ENCODE results near the gene DNAJC15. TPM values are rescaled to one million over a fixed set of nuclear protein-coding genes. Genes with fewer than 3 reads are reported as not detected.
"Not testable (repeated sequence)": the region's sequence is repeated elsewhere in the genome, so short reads cannot be mapped to it uniquely, and the experiment has no call there.

DNAJC15 gene
- total RNA-seq, 1 experiment from 2014 or later: 12.5 TPM

DNA sequence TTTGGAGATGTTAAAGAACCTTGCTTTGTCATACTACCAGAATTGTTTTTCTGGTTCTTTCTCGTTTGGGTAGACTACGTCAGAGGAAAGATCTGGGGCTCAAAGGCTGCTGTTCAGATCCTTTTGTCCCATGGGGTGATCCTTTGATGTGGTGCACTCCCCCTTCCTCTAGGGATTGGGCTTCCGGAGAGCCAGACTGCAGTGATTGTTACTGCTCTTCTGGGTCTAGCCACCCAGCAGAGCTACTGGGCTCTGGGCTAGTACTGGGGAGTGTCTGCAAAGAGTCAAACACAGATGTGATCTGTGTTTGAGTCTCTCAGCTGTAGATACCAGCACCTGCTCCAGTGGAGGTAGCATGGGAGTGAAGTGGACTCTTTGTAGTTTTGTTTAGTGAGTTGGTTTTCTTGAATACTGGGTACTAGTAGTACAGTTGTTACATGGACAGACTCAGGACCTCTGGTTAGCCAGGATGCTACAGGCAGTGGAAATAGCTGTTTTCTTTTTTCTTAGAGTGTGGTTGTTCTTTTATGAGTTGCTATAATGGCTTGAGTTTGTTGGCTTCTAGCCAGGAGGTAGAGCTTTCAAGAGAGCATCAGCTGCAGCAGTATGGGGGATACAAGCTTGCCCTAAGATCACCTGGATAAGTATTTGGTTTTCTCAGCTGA is 34.4 kb downstream of the DNAJC15 start:
- H3K9ac ChIP-seq (ENCODE audit: low read length): peak overlapping the region; percentile 47; the same call in 1 of the 2 replicates
- no peak for TF ChIP-seq EZH2 (IDR thresholded peaks at IDR 0.05; ENCODE audit: low read length, unreplicated experiment)
- ChIA-PET CTCF (no interaction called here), POLR2A (ENCODE audit: unreplicated experiment) (no interaction called here)
- no peaks in the 10 kb centered on the region for H3K27me3 ChIP-seq (ENCODE audit: low read length)
- H3K9me3 ChIP-seq (ENCODE audit: low read length): no peaks in the 10 kb centered on the region
- ATAC-seq (peak; percentile 28), DNase-seq (no peak)
- no peaks in the 10 kb centered on the region for H4K20me1 ChIP-seq (ENCODE audit: low read length)
- intact Hi-C loops (cut with micrococcal nuclease): no loop called here
- no TSS peak for BruUV-seq (replicated peaks)
- no peak overlapping the region for H3K4me3 ChIP-seq (ENCODE audit: low read length)
- peaks cover 32% of the 10 kb centered on the region for H3K79me2 ChIP-seq (ENCODE audit: low read length)
- H3K4me2 ChIP-seq (ENCODE audit: low read length): peak overlapping the region; percentile 39
- no peak overlapping the region for H2AFZ ChIP-seq (ENCODE audit: low read length)
- H3K4me1 ChIP-seq (ENCODE audit: insufficient read depth, low read length): peaks cover 32% of the 10 kb centered on the region
- no peaks in the 10 kb centered on the region for H3K9me2 ChIP-seq (replicated peaks; ENCODE audit: low read length)
- H3F3A ChIP-seq (ENCODE audit: low read length, unreplicated experiment): no peaks in the 10 kb centered on the region
- no peaks in the 10 kb centered on the region for H3K36me3 ChIP-seq (ENCODE audit: low read depth, low read length)
- peak overlapping the region; percentile 96 for H3K27ac ChIP-seq (ENCODE audit: low read length)

DNA sequence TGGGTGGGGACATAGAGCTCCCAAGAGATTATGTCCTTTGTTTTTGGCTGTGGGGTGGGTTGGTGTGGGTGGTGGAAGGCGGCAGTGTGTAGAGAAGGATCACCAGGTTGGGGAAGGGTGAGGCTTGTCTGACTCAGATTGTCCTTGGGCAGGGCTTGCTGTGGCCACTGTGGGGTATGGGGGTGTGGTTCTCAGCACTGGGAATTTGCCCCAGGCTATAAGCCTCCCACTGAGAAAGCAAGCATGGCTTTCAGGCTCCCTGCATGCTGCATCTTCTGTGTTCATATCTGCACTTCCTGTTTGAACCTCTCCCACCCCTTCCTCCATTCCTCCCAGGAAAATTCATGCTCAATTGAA is 34.9 kb downstream of the DNAJC15 start:
- H3K36me3 ChIP-seq (ENCODE audit: low read depth, low read length): no peaks in the 10 kb centered on the region
- intact Hi-C loops (cut with micrococcal nuclease): no loop called here
- no peaks in the 10 kb centered on the region for H3K9me2 ChIP-seq (replicated peaks; ENCODE audit: low read length)
- H3K9ac ChIP-seq (ENCODE audit: low read length): peak overlapping the region; percentile 70
- no peak overlapping the region for H3K4me3 ChIP-seq (ENCODE audit: low read length)
- peaks cover 32% of the 10 kb centered on the region for H3K4me1 ChIP-seq (ENCODE audit: insufficient read depth, low read length)
- H3K27me3 ChIP-seq (ENCODE audit: low read length): no peaks in the 10 kb centered on the region
- DNase-seq: peak; percentile 92
- H3K27ac ChIP-seq (ENCODE audit: low read length): peak overlapping the region; percentile 96
- ChIA-PET CTCF (no interaction called here), POLR2A (ENCODE audit: unreplicated experiment) (no interaction called here)
- no TSS peak for BruUV-seq (replicated peaks)
- no peak for TF ChIP-seq EZH2phosphoT487 (IDR thresholded peaks at IDR 0.05; ENCODE audit: borderline replicate concordance, low read length)
- no peak for TF ChIP-seq EZH2 (IDR thresholded peaks at IDR 0.05; ENCODE audit: low read length, unreplicated experiment)
- TF ChIP-seq CTCF (conservative IDR thresholded peaks at IDR 0.05; ENCODE audit: low read depth, low read length): no peak
- H2AFZ ChIP-seq (ENCODE audit: low read length): peak overlapping the region; percentile 42
- H4K20me1 ChIP-seq (ENCODE audit: low read length): no peaks in the 10 kb centered on the region
- no peaks in the 10 kb centered on the region for H3F3A ChIP-seq (ENCODE audit: low read length, unreplicated experiment)
- H3K79me2 ChIP-seq (ENCODE audit: low read length): peaks cover 31% of the 10 kb centered on the region
- no peaks in the 10 kb centered on the region for H3K9me3 ChIP-seq (ENCODE audit: low read length)
- H3K4me2 ChIP-seq (ENCODE audit: low read length): peak overlapping the region; percentile 51
- ATAC-seq: peak; percentile 99

- no peak for ATAC-seq
- peak overlapping the region; percentile 42 for H2AFZ ChIP-seq (ENCODE audit: low read length)
- H3K4me1 ChIP-seq (ENCODE audit: insufficient read depth, low read length): peaks cover 32% of the 10 kb centered on the region
- H3K79me2 ChIP-seq (ENCODE audit: low read length): peaks cover 27% of the 10 kb centered on the region
- H3F3A ChIP-seq (ENCODE audit: low read length, unreplicated experiment): no peaks in the 10 kb centered on the region
- H3K9me3 ChIP-seq (ENCODE audit: low read length): no peaks in the 10 kb centered on the region
- peak overlapping the region; percentile 96 for H3K27ac ChIP-seq (ENCODE audit: low read length)
- H3K4me3 ChIP-seq (ENCODE audit: low read length): no peak overlapping the region
- no TSS peak for BruUV-seq (replicated peaks)
- no peaks in the 10 kb centered on the region for H3K9me2 ChIP-seq (replicated peaks; ENCODE audit: low read length)
- intact Hi-C loops (cut with micrococcal nuclease): no loop called here
- peak overlapping the region; percentile 51; the same call in 1 of the 2 replicates for H3K4me2 ChIP-seq (ENCODE audit: low read length)
- no peaks in the 10 kb centered on the region for H3K36me3 ChIP-seq (ENCODE audit: low read depth, low read length)
- ChIA-PET POLR2A (ENCODE audit: unreplicated experiment) (no interaction called here), CTCF (no interaction called here)
- no peak for DNase-seq
- peak overlapping the region; percentile 70 for H3K9ac ChIP-seq (ENCODE audit: low read length)
- no peak for TF ChIP-seq EZH2 (IDR thresholded peaks at IDR 0.05; ENCODE audit: low read length, unreplicated experiment)
- TF ChIP-seq EZH2phosphoT487 (IDR thresholded peaks at IDR 0.05; ENCODE audit: borderline replicate concordance, low read length): no peak
- no peak for TF ChIP-seq CTCF (conservative IDR thresholded peaks at IDR 0.05; ENCODE audit: low read depth, low read length)
- H4K20me1 ChIP-seq (ENCODE audit: low read length): no peaks in the 10 kb centered on the region
- H3K27me3 ChIP-seq (ENCODE audit: low read length): no peaks in the 10 kb centered on the region
Observed at GRCh38 chr13:43058831-43059230, 35.4 kb downstream of the DNAJC15 start.

GRCh38 chr13:43059779-43060178 is 36.4 kb downstream of the DNAJC15 start:
- BruUV-seq (replicated peaks); H3K4me2 ChIP-seq (ENCODE audit: low read length); POLR2A ChIA-PET (ENCODE audit: unreplicated experiment); ATAC-seq; H3K4me3 ChIP-seq (ENCODE audit: low read length); H3F3A ChIP-seq (ENCODE audit: low read length, unreplicated experiment); H3K9me3 ChIP-seq (ENCODE audit: low read length); H3K9ac ChIP-seq (ENCODE audit: low read length); intact Hi-C loops (cut with micrococcal nuclease); H3K9me2 ChIP-seq (replicated peaks; ENCODE audit: low read length); H4K20me1 ChIP-seq (ENCODE audit: low read length); H3K36me3 ChIP-seq (ENCODE audit: low read depth, low read length); H3K27me3 ChIP-seq (ENCODE audit: low read length); CTCF ChIA-PET; H3K27ac ChIP-seq (ENCODE audit: low read length); H2AFZ ChIP-seq (ENCODE audit: low read length): not testable (repeated sequence)
- Histone ChIP-seq H3K4me1 (ENCODE audit: insufficient read depth, low read length) (peaks cover 27% of the 10 kb centered on the region), H3K79me2 (ENCODE audit: low read length) (peaks cover 23% of the 10 kb centered on the region)
- DNase-seq: peak; percentile 6

DNA sequence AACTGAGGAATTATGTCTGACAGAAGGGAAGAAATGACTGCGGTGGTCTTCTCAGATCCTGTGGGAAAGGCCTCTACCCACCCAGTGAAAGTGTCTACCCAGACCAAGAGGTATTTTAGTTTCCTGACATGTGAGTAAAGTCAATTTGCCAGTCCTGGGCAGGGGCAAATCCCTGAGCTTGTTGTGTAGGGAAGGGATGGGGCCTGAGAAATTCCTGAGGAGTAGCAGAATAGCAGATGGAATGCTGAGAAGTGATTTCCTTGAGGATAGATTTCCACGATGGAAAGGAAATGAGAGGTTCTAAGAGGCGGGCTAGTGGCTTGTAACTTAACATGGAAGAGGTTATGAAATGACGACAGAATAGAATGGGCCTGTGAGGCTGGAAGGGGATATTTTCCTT is 37.4 kb downstream of the DNAJC15 start:
- intact Hi-C loops (cut with micrococcal nuclease); H2AFZ ChIP-seq (ENCODE audit: low read length); H3K27ac ChIP-seq (ENCODE audit: low read length); ATAC-seq; BruUV-seq (replicated peaks); H3K36me3 ChIP-seq (ENCODE audit: low read depth, low read length); H3K4me2 ChIP-seq (ENCODE audit: low read length); H3K9me3 ChIP-seq (ENCODE audit: low read length); H3K4me3 ChIP-seq (ENCODE audit: low read length); H3K9me2 ChIP-seq (replicated peaks; ENCODE audit: low read length); H3K9ac ChIP-seq (ENCODE audit: low read length); H3K27me3 ChIP-seq (ENCODE audit: low read length); CTCF ChIA-PET; H4K20me1 ChIP-seq (ENCODE audit: low read length); DNase-seq; H3F3A ChIP-seq (ENCODE audit: low read length, unreplicated experiment); POLR2A ChIA-PET (ENCODE audit: unreplicated experiment): not testable (repeated sequence)
- Histone ChIP-seq H3K4me1 (ENCODE audit: insufficient read depth, low read length) (peaks cover 26% of the 10 kb centered on the region), H3K79me2 (ENCODE audit: low read length) (peaks cover 23% of the 10 kb centered on the region)
